ENCODE results near the gene PRKG1. TPM values are rescaled to one million over a fixed set of nuclear protein-coding genes. Genes with fewer than 3 reads are reported as not detected.
A peak's percentile ranks its signal among the peaks of the same experiment; 100 is the strongest.

The PRKG1 gene
- total and polyA plus RNA-seq, 7 donors, result 4.5 to 49.0 (median 31.7) TPM

GRCh38 chr10:51302316-51302715, 228.0 kb downstream of the PRKG1 start:
- intact Hi-C loops (cut with DNase I), result no loop called here
- Histone ChIP-seq H3K27ac (peak overlapping the region; percentile 79), H3K27me3 (ENCODE audit: insufficient read depth in 3 of 3, low read length in 2 of 3) (no peaks in the 10 kb centered on the region), H3K9me3 (no peaks in the 10 kb centered on the region), H3K36me3 (ENCODE audit: insufficient read depth in 1 of 2, low read depth in 1 of 2) (no peaks in the 10 kb centered on the region), H3K4me3 (no peak overlapping the region), H3K4me1 (peaks cover 39% of the 10 kb centered on the region)
- 14 to 50% (median 14%) methylated on average over 1 of the region's 1 CpG for WGBS, 3 donors
- peak in 1 of 4 donors; percentile 48 for ATAC-seq
- DNase-seq, result no peak
- TF ChIP-seq CTCF (IDR thresholded peaks at IDR 0.05), result no peak

GRCh38 chr10:51308116-51308515, 233.8 kb downstream of the PRKG1 start:
- ATAC-seq (no peak), DNase-seq (no peak)
- H3K27ac ChIP-seq, result no peak overlapping the region
- WGBS, 3 donors, result 91 to 98% (median 97%) methylated on average over 1 of the region's 1 CpG
- H3K36me3 ChIP-seq (ENCODE audit: insufficient read depth in 1 of 2, low read depth in 1 of 2), result no peaks in the 10 kb centered on the region
- intact Hi-C loops (cut with DNase I), result no loop called here
- H3K9me3 ChIP-seq, result no peaks in the 10 kb centered on the region
- TF ChIP-seq CTCF (IDR thresholded peaks at IDR 0.05), result no peak
- no peaks in the 10 kb centered on the region for H3K27me3 ChIP-seq (ENCODE audit: insufficient read depth in 3 of 3, low read length in 2 of 3)
- peaks cover 14% of the 10 kb centered on the region for H3K4me1 ChIP-seq
- no peak overlapping the region for H3K4me3 ChIP-seq

- DNase-seq (no peak), ATAC-seq (peak; percentile 90 to 93 (median 92))
- TF ChIP-seq CTCF (IDR thresholded peaks at IDR 0.05), result no peak
- peak overlapping the region; percentile 56 for H3K27ac ChIP-seq
- no peaks in the 10 kb centered on the region for H3K9me3 ChIP-seq
- no peaks in the 10 kb centered on the region for H3K27me3 ChIP-seq (ENCODE audit: insufficient read depth in 3 of 3, low read length in 2 of 3)
- H3K4me1 ChIP-seq, result peaks cover 23% of the 10 kb centered on the region
- intact Hi-C loops (cut with DNase I), result loop anchor here in 1 of 2 donors (5.0 kb wide), 1 partner anchor 36 kb away; no protein-coding TSS in a partner anchor
- 22 to 40% (median 35%) methylated on average over 2 of the region's 2 CpGs for WGBS, 3 donors
- H3K4me3 ChIP-seq, result no peak overlapping the region
- H3K36me3 ChIP-seq (ENCODE audit: insufficient read depth in 1 of 2, low read depth in 1 of 2), result no peaks in the 10 kb centered on the region
Measured at GRCh38 chr10:51311228-51311627, 236.9 kb downstream of the PRKG1 start.

GRCh38 chr10:51312817-51313216, 238.5 kb downstream of the PRKG1 start:
- Histone ChIP-seq H3K27me3 (ENCODE audit: insufficient read depth in 3 of 3, low read length in 2 of 3) (no peaks in the 10 kb centered on the region), H3K27ac (no peak overlapping the region), H3K4me1 (peaks cover 23% of the 10 kb centered on the region), H3K9me3 (no peaks in the 10 kb centered on the region), H3K4me3 (no peak overlapping the region), H3K36me3 (ENCODE audit: insufficient read depth in 1 of 2, low read depth in 1 of 2) (no peaks in the 10 kb centered on the region)
- WGBS, 3 donors, result 74 to 89% (median 85%) methylated on average over 2 of the region's 2 CpGs
- ATAC-seq (no peak), DNase-seq (no peak)
- intact Hi-C loops (cut with DNase I), result loop anchor here in 1 of 2 donors (5.0 kb wide), 1 partner anchor 34 kb away; no protein-coding TSS in a partner anchor
- no peak for TF ChIP-seq CTCF (IDR thresholded peaks at IDR 0.05)

GRCh38 chr10:51313251-51313650, 239.0 kb downstream of the PRKG1 start:
- ATAC-seq (no peak), DNase-seq (no peak)
- TF ChIP-seq CTCF (IDR thresholded peaks at IDR 0.05), result no peak
- intact Hi-C loops (cut with DNase I), result loop anchor here in 1 of 2 donors (5.0 kb wide), 1 partner anchor 34 kb away; no protein-coding TSS in a partner anchor
- Histone ChIP-seq H3K4me1 (peaks cover 23% of the 10 kb centered on the region), H3K9me3 (no peaks in the 10 kb centered on the region), H3K36me3 (ENCODE audit: insufficient read depth in 1 of 2, low read depth in 1 of 2) (no peaks in the 10 kb centered on the region), H3K4me3 (no peak overlapping the region), H3K27ac (no peak overlapping the region), H3K27me3 (ENCODE audit: insufficient read depth in 3 of 3, low read length in 2 of 3) (no peaks in the 10 kb centered on the region)
- WGBS, 3 donors, result 86 to 93% (median 89%) methylated on average over 2 of the region's 2 CpGs
